Activated T-cell treated with anti-CD3 and anti-CD28 coated beads, Interleukin-2, amount 50 U/mL, for 1 hour (primary cell): Measurements from ENCODE around the gene ACTN1.

Source experiments
- DNase-seq: peaks from one replicate; pipeline ENCODE4 v3.0.0-alpha.2; 2020

The ACTN1 gene

DNA sequence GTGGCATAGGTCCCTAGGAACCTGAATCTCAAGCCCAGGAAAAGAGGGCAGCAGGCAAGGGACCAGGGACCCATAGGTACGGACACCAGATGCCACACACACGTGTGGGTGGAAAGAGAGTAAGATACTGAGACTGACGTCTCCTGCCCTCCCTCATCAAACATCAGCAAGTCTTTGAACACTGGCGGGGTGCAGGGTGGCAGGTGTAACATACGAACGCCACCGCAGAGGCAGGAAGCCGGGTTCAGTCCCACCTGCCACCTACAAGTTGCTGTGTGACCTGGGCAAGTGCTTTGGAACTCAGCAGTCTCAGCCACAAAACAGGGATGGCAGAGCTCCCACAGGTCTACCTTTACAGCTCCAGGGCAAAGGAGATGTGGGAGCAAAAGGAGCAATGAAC, 11.1 kb downstream of the ACTN1 start:
- DNase-seq = peak; percentile 74

DNA sequence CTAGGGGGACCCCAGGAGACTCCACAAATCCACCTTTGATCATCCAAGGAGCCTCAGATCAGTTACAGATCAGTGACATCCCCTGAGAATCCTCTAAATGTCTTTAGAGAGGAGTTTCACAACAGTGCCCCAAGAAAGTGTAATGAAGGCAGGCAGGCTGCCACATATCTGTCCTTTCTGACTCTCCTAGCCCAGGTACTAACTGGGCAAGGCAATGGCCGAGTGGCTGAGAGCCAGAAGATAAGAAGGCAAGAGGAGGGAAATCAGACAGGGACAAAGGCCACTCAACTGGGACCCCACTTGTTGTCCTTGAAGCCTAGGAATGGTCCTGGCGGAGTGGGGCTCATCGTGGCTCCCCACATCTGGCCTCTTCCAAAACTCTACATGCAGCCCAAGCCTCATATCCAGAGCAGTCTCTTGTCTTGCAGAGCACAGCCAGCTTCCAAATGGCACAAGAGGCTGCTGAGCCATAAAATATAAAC, 11.6 kb downstream of the ACTN1 start:
- DNase-seq = no peak

DNA sequence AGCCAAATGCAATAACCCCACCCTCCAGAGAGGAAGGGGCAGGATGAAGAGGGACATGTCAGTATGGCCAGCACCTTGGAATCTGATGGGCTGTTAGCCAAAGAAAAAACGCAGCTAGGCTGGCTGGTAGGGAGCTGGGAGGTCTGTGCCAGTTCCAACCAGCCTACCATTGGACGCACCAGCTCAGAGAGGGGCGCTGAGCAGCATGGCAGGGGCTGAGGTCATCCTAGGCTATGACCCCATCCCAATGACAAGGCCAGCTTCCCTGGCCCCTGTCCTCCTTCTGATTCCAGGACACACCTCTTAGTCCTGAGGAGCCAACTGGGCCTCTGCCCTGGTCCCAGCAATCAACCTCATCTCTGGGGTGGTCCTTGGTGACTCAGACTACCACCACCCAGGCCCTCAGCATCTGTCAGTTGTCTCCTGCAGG, 12.2 kb downstream of the ACTN1 start:
- no peak for DNase-seq

DNA sequence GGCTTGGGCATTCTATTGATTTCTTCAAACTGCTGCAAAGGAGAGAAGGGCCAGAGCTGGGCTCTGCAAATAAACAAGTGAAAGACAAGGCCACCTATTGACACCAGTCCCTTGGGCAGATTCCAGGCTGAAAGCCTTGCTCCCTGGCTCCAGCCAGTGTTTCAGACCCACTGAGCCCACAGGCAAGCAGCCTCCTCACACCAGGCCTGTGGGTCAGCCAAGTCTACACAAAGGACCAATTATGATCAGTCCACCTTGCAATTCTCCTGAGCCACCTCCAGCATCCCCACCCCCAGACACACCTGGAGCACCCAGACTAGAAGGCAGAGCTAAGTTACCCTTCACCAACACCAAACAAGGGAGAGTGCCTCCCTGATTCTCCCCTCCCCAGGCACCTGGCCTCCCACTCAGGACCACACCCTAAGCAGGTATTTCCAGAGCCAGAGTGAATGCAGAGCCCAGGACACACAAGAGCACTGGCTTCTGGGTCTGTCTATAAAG, 13.8 kb downstream of the ACTN1 start:
- no peak for DNase-seq

DNA sequence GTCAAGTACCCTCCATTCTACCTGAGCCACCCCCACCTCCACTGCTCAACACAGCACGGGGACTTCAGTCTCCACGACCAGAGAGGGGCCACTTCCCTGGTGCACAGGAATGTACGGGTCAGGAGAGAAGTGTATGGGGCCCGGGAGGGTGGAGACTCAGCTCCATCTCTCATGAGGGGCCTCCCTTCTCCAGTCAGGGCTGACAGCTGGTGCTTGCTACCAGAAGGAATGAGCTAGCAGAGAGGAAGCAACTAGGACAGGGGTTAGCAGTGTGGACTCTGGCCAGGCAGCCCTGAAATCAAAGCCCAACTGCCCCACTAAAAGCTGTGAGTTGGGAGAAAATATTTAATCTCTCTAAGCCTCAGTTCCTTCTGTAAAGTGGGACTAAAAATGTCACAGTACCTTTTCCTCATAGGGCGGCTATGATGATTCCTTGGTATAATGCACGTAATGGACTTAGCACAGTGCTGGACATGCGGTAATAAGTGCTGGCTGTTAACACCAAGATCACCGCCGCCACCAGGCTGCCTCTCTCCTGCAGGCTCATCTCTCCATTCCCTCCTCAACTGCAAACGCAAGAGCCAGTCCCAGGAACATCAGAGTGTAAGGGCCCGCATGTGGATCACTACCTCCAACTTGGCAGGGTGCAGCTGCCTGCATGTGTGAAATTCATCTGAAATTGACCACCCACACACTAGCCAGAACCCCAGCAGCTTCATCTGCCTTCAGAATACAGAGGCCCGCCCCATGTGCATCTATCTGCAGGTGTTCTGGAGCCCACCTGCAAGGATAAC, 14.6 kb downstream of the ACTN1 start:
- DNase-seq = no peak

DNA sequence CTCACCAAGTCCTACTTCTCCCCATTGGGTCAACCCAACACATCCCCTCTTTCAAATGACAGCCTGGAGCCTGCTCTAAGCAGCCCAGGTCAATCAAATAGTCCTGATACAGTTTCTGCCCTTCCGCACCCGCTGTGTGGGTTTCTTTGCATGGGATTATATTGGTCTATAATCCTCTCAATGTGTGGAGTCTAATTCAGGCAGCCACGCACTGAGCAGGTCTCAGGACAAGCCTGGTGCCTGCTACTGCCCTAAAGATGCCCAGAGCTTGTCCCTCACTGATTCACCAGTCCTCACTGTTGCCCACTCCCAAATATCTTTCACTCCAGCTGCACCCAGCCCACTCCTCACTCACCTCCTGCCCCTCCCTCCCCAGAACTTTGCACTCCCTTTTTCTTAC, 16.4 kb downstream of the ACTN1 start:
- no peak for DNase-seq

DNA sequence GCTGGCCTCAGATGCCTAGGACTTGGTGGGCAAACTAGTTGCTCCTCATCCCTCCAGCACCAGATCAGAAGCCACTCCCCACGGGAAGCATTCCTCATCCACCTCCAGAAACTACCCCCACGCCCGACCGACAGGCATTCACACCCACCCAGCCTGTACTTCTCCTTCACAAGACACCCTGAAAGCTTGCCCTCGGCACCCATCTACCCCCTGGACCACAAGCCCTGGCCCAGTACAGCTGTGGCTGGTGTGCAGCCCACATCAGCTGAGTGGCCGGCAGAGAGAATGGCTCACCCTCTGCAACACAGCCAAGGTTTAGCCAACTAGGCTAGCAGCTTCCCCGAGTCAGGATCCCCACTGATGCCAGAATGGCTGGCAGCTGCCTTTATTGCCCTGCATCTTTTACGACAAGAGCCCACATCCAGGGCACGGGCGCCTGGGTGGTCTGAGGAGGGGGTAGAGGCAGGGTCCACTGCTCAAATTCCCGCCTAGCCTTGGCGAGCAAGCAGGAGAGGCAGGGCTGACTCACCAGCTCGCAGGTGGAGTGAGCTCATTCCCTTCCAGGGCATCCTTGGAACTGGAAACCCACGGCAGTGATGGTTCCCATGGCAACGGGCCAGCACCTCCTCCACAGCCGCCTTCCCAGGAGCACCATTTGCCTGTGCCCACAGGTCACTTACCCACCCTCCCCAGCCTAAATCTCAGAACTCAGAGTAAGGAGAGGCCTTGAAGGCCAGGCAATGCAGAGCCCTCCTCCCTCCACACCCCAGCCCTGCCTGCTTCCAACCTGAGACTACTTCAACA, 17.1 kb downstream of the ACTN1 start:
- DNase-seq = no peak

DNA sequence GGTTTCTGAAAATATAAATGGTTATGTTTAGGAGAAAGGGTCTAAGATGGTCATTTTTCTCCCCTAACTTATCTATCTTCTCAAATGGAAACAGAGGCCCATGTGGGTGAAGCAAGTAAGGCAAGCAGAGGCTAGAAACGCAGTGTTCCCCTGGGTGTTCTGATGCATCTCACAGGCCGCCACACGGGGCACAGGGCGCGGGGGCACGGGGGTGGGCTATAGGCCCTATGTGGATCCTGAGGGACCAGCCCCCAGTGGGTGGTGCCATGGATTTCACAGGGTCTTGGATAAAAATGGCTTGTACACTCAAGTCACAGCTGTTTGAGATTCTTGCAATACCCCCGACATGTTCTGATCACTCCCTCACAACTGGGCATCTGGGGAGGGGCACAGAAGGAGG, 17.7 kb downstream of the ACTN1 start:
- no peak for DNase-seq

DNA sequence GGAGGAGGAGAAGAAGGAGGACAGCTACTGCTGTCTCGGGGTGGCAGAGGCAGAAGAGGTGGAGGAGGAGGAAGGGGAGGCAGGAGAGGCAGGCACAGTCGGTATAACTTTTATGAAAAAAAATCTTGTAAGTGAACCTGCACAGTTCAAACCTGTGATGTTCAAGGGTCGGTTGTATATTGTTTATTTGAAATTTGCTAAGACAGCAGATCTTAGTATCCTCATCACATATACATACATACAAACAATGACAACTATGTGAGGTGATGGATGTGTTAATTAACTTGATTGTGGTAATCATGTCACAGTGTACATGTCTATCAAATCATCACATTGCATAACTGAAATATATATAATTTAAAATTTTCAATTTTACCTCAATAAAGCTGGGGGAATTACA, 19.0 kb downstream of the ACTN1 start:
- DNase-seq = no peak

DNA sequence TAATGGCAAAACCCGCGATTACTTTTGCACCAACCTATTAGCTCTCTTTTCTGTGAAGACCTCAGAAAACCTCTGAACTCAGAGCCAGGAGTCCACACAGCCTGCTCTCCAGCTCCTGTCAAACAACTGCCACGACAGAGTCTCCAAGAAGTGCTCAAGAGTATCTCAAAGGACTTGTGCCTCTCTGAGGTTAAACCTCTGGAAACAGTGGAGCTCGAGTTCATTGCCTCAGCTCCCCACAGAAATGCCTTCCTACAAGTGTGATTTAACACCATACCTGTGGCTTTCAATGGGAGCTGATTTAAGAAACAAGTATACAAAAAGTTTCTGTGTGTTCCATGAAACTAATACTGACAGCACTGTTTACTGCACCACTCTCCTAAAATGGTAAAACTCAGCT, 20.1 kb downstream of the ACTN1 start:
- DNase-seq = no peak

DNA sequence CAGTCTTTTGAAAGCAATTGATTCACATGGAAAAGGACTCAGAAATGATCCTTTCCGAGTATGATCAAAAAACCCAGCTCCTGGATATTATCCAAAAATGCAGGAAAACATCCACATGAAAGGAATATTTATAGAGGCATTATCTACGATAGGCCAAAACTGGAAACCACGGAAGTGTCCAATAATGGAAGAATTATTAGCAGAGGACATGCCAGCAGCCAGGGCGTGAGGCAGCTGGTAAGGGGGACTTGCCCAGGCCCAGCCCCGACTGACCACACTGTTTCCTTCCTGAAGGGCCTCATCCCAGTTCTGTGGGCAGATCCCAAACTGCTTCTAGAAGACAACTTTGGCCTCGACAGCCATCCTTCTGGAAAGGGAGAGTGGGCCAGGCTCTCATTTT, 20.5 kb downstream of the ACTN1 start:
- no peak for DNase-seq

DNA sequence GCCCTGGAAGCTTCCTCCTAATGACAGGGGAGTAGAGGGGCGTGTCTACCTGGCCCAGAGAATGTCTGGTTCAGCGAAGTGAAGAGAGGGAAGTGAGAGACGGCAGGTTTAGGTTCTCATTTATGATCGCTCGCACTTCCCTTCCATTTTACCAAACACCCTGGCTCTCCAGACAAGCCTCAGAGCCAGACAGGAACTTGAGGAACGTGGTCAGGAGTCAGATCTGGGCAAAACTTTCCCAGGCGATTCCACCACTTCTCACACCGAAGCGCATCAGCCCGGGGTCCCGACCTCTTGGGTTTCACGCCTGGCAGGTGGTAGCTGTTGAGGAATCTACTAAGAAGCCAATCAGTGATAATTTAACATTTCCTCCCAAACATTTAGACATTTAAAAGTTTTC, 21.3 kb downstream of the ACTN1 start:
- DNase-seq = no peak

DNA sequence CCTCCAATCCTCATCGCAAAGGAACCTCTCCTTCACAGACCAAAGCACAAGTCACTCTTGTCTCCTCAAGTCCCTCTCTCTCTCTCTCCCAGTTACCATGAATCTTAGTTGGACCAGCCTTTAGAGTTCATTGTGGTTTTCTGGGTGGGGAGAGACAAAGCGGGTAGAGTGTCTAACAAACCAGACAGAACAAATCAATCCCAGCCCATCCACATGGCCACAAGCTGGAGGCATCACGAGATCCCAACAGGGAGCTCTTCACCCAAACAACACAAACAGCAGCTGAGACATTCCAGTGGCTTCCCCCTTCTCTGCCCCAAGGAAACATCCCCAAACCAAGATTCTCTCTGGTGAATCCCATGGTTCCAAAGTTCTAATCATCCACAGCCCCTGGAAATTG, 22.4 kb downstream of the ACTN1 start:
- no peak for DNase-seq

DNA sequence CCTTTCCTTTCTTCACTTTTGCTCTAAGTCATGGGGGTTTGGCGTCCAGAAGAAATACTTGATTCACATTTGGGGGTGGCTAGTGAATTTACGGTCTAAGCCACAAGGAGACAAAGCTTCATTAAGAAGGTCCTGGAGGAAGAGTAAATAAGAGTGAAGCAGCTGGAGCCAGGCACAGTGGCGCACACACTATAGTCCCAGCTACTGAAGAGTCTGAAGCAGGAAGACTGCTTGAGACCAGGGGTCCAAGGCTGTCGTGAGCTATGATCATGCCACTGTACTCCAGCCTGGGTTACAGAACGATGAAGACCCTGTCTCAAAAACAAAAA, 23.3 kb downstream of the ACTN1 start:
- DNase-seq = no peak

DNA sequence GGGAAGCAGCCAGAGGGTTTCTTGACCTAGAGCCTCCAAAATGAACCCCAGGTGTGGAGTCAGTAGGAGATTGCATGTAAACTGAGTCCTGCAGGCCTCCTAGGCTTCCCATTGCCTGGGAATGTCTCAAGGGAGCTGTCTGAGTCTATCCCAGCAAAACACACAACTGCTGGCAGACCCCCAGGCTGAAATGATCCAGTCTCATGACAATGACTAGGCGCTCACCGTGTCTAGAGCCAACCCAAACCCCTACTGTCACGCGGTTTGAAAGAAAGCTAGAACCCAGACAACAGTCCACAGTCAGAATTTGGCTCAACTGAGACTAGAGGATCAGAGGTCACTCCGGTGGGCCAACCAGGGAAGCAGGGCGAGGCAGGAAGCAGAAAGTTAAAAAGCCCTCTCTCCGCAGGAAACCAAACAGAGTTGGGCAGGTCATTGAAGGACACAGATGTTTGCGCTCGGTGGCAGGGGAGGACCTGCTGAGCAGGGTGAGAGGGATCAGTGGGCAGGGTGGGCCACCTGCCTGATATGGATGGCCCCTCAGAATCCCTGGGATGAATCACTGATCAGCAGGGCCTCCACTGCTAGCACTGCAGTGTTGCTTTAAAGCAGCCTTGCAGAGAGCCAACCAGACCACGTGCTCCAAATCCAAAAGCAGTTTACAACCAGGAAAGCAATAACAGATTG, 23.8 kb downstream of the ACTN1 start:
- no peak for DNase-seq

DNA sequence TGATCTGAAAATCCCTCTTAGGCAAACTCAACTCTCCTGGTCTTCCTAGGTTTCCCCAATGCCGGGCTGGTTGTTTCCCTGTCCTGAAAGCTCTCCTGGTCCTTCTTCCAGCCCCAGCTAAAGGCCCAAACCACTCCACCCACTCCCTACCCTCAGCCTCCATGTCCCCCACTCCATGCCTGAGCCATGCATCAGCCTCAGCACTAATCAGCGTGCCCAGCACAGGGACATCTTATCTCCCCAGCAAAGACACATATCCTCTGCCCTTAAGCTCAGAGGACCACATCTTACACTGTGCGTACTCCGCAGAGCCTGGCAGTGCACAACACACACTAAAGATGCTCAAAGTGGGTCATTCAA, 25.9 kb downstream of the ACTN1 start:
- DNase-seq = no peak

DNA sequence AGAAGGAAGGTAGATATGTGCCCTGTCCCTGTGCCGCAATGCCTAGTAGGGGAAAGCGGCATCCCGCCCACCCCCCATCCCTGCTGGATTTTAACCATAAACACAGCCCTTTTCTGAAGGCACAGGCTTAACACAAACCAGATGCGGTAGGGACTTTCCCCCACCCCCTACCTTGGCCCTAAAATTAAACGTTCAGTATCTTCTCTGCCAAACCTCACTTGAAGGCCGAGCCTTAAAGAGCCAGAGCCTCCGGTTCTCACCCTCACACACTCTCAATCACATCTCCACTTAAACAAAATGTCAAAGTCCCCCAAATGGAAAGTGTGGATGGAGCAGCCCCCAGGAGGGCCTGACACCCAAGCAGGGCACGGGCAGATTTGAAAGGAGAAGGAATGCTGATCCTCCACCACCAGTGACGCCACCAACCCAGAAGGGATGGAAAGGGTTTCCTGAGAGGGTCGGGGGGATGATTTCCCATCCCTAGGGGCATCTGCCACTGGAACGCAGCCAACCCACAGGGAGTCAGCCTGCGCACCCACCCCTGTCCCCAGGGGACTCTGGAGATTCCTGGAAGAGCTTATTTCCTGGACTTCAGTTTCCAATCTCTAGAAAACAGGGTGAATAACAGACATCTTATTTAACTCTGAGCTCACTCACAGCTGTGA, 26.4 kb downstream of the ACTN1 start:
- no peak for DNase-seq

DNA sequence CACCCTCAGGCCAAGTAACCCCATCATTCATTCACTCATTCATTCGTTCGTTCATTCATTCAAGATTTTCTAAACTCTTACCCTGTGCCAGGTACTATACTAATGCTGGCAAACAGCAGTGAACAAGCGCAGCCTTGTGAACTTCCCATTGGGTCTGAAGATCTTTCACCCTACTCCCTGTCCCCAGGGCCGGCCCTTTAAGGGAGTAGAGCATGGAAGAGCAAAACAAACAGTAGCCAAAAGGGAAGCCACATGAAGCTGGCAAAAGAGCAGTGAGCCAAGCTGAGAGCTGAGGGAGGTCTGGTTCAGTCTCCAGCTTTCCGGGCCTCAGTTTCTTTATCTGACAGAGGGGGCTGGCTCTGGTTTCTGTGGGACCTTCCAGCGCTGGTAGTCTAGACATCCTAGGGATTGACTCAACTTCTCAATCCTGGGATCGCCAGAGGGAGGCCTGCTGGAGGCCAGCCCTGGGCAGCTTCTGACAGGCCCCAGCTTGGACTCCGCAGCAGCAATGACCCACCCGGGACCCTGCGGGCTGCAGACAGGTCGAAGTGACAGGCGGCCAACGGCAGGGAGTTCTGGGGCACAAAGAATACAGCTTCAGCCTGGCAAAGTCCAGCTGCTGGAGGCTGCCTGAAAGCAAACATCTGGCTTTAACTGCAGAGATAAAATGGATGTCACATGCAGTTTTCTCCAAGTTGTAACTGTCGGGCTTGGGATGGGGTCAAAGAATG, 27.1 kb downstream of the ACTN1 start:
- no peak for DNase-seq

DNA sequence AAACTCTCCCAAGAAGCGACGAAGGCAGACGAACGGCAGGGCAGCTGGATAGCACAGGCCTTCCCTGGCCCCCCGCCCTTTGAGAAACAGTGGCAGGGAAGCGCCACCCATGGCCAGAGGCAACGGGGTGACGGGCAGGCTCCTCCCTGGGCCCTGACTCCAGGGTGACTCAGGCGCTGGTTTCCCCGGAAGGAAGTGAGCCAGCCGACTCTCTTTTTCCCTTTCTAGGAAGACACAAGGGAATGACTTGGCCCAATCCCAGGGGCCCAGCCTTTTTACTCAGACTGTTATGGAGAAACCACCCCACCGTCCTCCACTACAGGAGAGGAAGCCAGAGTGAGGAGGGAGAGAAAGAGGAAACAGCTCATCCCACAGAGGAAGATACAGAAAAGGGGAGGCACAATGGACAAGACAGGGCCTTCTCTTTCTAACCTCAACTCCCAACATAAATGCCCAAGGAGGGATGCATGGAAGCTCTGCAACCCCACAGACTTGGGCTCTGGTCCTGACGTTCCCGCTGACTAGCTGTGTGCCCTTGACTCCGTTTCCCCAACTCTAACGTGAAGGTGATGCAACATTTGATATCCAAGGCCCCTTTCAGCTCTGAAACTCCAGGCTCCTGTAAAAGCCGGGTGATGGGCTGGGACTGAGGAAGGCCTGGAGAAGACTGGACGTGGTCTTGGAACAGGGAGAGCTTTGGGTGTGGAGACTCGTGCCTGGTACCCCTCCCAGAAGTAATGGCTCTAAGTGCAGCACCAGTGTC, 27.9 kb downstream of the ACTN1 start:
- no peak for DNase-seq

DNA sequence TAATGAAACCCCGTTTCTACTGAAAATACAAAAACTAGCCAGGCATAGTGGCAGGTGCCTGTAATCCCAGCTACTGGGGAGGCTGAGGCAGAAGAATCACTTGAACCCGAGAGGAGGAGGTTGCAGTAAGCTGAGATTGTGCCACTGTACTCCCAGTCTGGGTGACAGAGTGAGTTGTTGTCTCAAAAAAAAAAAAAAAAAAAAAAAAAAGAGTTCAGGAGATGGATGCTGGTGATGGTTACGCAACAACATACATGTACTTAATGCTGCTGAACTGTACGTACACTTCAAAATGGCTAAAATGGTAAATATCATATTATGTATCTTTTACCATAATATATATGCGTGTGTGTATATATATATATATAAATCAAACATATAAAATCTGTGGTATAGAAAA, 29.0 kb downstream of the ACTN1 start:
- DNase-seq = no peak

DNA sequence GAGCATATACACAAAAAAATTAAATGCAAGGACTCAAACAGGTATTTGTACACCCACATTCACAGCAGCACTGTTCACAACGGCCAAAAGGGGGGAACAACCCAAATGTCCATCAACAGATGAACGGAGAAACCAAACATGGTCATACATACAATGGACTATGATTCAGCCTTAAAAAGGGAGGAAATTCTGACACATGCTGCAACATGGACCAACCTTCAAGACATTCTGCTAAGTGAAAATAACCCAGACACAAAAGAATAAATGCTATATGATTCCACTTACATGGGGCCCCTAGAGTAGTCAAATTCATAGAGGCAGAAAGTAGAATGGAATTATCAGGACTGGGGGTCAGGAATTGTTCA, 29.5 kb downstream of the ACTN1 start:
- no peak for DNase-seq
